GM21447 (cell line): ENCODE results near the gene GP9.
A peak's percentile ranks its signal among the peaks of the same experiment; 100 is the strongest.
"Not testable (repeated sequence)": the region's sequence is repeated elsewhere in the genome, so short reads cannot be mapped to it uniquely, and the experiment has no call there.

Experiments used
- ATAC-seq: cut with Tn5 transposase; IDR thresholded peaks from one replicate; pipeline ENCODE4 v1.9.1; 2021; ENCODE audit not compliant: unreplicated experiment

Gene GP9

GRCh38 chr3:129047553-129047839 lies 13.1 kb upstream of the GP9 start:
- no peak for ATAC-seq

- ATAC-seq: no peak
These were observed 9.9 kb upstream of the GP9 start for GRCh38 chr3:129050556-129051295.

- no peak for ATAC-seq
These were observed 8.7 kb upstream of the GP9 start for GRCh38 chr3:129051871-129052340.

- ATAC-seq: no peak
These were observed 7.9 kb upstream of the GP9 start for GRCh38 chr3:129052675-129053074.

GRCh38 chr3:129054605-129055104 lies 5.9 kb upstream of the GP9 start:
- ATAC-seq: no peak

GRCh38 chr3:129056451-129057173 lies 4.0 kb upstream of the GP9 start:
- no peak for ATAC-seq

- no peak for ATAC-seq
These were observed 3.3 kb upstream of the GP9 start for GRCh38 chr3:129057249-129057648.

GRCh38 chr3:129058441-129059200 lies 2.0 kb upstream of the GP9 start:
- peak; percentile 59 for ATAC-seq

- no peak for ATAC-seq
These were observed 1.1 kb upstream of the GP9 start for GRCh38 chr3:129059311-129059958.

- no peak for ATAC-seq
These were observed 676 bp downstream of the GP9 start for GRCh38 chr3:129061023-129061887.

- ATAC-seq: no peak
These were observed 1.6 kb downstream of the GP9 start for GRCh38 chr3:129061888-129062834.

- ATAC-seq: no peak
These were observed 2.6 kb downstream of the GP9 start for GRCh38 chr3:129063091-129063640.

- ATAC-seq: no peak
These were observed 3.4 kb downstream of the GP9 start for GRCh38 chr3:129063841-129064482.

- no peak for ATAC-seq
These were observed 4.6 kb downstream of the GP9 start for GRCh38 chr3:129065016-129065719.

GRCh38 chr3:129065720-129066073 lies 5.1 kb downstream of the GP9 start:
- no peak for ATAC-seq

GRCh38 chr3:129067719-129068118 lies 7.1 kb downstream of the GP9 start:
- not testable (repeated sequence) for ATAC-seq

- ATAC-seq: no peak
These were observed 7.8 kb downstream of the GP9 start for GRCh38 chr3:129068291-129068886.
